ENCODE measurements around the gene PBX2.
"Not testable (repeated sequence)": the region's sequence is repeated elsewhere in the genome, so short reads cannot be mapped to it uniquely, and the experiment has no call there.

Gene PBX2

DNA sequence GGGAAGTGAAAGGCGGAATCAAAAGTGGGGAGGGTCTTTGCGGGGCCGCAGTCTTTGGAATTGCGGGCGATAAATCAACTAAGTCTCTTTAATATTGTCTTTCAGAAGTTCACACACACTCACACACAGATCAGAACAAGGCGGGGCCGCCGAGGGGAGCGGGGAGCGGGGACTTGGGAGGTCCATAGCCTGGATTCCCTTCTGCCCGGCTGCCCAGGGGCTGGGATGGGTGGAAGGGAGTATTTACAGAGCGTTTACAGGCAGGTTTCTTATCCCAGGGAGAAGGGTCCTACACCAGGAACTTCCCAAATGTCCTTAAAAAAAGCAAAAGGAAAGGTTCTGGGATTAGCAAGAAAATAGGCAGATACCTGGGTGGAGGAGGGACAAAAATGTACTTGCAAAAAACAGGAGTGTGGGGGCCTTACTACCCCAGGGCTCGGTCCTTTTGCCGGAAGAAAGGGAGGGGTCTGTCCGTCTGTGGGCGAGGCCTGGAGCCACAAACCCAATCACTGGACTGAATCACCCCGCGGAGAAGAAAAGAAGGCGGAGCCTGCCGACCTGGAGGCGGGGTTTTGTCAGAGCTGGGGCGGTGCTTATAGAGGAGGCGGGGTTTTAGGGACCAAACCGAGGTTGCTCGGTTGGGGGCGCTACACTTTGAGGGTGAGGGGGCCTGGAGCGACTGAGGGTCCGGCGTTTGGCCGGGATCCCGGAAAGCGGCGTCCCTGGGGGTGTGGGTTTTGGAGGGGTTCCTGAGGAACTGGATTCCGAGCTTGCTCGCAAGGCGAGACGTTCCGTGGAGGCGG, 41.5 kb downstream of the PBX2 start:
- DNase-seq, result peak; percentile 78 to 80

DNA sequence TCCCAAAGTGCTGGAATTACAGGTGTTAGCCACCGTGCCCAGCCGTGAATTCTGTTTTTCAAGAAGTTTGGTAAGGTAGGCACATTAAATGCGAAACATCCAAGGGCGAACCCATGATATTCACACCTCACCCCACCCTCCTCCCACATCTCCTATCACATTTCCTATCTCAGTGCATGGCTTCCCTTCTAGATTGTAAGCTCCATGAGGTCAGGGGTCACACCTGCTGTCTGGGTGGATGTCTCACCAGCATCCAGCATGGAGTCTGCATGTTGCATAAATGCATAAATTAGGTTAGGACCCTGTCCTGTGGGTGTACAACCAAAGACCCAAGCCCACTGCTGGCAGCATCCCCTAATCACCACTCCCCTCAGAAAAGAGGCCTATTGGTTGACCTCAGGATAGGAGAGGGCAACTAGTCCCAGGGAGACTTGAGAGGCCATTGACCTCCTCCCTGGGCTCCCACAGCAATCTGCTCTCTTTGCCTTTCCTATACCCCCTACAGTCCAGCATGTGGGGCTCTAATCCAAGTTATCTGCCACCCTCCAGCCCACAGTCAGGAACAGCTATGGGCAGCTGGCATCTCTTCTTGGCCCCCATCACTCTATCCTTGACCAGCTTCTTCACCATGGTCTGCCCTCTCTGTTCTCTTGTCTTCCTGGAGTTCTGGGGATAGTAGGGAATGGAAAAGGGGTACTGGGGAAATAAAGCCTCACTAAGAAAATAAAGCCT, 42.4 kb downstream of the PBX2 start:
- DNase-seq, result no peak

DNA sequence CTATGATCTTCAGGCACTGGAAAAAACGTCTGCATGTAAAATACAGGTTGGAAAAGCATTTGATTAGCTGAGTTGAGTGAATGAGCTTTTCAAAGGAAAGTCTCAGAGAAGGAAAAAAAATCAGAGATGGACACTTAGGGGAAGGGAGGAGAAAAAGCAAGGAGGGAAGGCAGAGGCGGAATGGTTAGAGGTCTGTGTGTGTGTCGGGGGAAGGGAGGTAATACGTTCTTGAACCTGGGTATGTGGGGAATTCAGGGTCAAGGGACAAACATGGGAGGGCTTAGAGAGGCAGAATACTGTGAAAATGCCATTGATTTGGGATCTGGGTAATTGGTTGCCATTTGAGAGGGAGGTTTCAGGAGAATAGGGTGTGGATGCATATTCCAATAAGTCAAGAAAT, 43.3 kb downstream of the PBX2 start:
- DNase-seq, result no peak

DNA sequence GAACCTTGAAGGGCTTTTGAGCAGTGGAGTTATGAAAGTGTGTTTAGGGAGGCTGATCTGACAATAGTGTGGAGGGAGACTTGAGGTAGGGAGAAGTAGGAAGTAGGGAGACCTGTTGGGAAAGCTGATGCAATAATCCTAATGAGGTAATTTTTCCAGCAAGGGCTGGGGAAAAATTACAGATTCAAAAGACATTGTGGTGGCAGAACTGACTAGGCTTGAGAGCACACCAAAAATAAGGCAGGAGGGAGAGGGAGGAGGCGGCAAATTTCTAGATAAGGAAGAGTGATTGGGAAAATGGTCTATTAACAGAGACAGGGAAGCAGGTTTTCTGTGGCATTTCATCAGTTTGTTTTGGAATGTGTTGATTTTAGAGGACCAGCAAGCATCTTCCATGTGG, 43.7 kb downstream of the PBX2 start:
- DNase-seq, result no peak

DNA sequence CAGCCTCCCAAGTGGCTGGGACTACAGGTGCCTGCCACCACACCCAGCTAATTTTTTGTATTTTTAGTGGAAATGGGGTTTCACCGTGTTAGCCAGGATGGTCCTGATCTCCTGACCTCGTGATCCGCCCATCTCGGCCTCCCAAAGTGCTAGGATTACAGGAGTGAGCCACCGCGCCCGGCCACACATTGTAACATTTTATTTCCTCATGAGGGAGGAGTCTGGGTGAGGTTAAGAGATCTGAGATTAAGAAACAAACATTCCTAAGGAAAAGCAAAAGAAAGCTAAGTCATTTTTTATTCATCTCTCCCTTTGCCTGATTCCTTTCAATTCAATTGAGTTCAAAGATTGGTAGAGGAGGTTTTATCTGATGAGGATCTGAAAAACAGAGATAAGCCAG, 45.8 kb downstream of the PBX2 start:
- DNase-seq, result not testable (repeated sequence)

DNA sequence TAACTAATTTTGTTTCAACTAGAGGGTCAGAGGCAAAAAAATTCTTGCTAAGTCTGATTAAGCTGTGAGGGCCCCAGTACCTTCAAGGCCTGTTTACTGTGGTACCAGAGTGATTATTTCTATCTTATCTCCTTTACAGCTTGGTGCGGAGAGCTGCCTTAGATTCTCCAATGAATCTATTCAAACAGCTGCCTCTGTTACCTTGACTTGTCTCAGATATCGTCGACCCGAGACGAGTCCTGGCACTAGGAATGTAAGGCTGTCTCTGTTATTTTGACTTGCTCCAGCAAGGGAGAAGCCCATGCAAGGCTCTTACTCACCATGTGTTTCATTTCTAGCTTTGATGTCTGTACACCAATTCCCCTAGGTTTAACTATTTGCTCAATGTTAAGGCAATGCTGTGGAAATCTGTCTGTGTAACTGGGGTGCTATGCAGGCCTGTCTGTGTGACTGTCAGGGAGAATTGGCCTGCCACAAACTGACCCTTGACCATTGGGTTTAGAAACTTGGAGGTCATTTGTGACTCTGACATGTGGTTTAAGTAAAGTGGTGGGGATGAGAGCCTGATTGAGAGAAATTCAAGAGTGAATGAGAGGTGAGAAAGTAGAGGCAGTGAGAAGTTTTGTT, 49.5 kb downstream of the PBX2 start:
- DNase-seq, result no peak

DNA sequence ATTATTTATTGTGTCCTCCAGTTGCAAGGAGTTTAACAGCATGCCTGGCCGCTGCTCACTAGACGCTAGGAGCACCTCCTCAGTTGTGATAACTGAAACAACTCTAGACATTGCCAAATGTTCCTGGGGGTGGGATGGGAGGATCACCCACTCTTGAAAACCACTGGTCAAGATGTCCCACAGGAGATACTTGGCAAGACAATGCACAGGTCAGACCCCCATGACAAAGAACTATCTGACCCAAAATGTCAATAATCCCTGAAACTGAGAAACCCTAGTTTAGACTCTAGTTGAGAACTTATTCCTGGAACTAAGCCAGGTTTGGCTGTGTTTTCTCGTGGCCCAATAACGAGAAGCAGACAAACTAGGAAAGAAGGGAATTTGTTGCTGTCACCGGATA, 50.4 kb downstream of the PBX2 start:
- no peak for DNase-seq

DNA sequence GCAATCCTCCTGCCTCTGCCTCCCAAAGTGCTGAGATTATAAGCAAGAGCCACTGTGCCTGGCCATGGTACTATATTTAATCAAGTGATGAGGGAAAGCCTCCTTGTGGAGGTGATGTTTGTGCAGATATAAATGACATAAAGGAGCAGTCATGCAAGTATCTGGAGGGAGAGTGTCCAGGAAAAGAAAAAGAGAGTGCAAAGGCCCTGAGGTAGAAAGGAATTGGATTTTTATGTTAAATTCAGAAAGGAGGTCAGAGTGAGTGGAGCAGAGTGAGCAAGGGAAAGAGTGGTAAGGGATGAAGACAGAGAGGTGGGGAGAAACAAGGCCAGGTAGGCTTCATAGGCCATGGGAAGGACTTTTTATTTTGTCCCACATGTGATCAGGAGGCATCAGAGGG, 52.5 kb downstream of the PBX2 start:
- no peak for DNase-seq
